ENCODE results near the gene PHF12. TPM values are rescaled to one million over a fixed set of nuclear protein-coding genes. Genes with fewer than 3 reads are reported as not detected.

Gene PHF12
- total RNA-seq, 4 donors from 2014 or later, result 27.8 to 44.5 (median 36.7) TPM

DNA sequence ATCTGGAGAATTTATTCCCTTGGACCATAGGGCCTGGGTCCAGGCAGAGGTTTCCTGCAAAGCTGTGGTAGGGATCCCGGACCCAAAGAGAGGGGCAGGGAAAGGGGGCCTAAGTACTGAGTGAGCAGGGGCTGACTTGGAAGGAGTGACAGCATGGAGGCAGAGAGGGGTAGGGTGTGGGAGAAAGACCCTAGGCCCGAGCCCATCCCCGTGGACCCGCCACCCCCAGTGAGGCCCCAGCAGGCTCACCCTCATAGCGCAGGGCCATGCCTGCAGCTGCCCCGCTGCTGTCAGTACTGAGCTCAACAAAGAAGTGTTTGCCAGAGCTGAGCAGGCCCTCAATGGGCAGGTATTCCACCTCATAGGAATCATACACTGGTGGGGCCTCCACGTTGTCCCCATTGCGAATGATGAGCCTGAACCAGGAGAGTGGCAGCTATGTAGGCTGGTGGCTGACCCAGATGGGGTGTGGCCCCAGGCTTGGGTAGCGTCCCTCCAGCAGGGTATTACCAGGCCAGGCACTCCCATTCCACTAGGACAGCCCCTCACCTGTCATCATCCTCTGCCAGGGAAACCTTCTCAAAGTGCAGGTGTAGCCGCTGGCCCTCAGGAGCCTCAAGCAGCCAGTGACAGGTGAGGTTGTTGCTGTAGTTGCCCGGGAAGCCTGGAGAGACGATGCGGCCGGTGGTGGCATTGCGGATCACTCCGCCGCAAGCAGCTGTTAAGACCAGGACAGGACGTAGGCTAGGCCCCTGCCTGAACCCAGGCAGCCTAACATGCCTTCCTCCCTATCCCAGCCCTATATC is 9.1 kb upstream of the PHF12 start:
- Histone ChIP-seq H3K27ac (replicated peaks in 1 of 4) (no peak overlapping the region), H3K4me1 (peaks cover 0 to 1% (median 0%) of the 10 kb centered on the region in 4 donors), H3K27me3 (peaks cover 0 to 12% (median 0%) of the 10 kb centered on the region in 4 donors), H3K9me3 (no peaks in the 10 kb centered on the region), H3K4me3 (no peak overlapping the region), H3K36me3 (peaks cover 0 to 6% (median 0%) of the 10 kb centered on the region in 4 donors)
- no peak for TF ChIP-seq POLR2AphosphoS5 (IDR thresholded peaks at IDR 0.05)
- no peak for TF ChIP-seq POLR2A (IDR thresholded peaks at IDR 0.05; ENCODE audit: low read depth)
- TF ChIP-seq EP300 (IDR thresholded peaks at IDR 0.05), result no peak
- TF ChIP-seq, protein P1, sequence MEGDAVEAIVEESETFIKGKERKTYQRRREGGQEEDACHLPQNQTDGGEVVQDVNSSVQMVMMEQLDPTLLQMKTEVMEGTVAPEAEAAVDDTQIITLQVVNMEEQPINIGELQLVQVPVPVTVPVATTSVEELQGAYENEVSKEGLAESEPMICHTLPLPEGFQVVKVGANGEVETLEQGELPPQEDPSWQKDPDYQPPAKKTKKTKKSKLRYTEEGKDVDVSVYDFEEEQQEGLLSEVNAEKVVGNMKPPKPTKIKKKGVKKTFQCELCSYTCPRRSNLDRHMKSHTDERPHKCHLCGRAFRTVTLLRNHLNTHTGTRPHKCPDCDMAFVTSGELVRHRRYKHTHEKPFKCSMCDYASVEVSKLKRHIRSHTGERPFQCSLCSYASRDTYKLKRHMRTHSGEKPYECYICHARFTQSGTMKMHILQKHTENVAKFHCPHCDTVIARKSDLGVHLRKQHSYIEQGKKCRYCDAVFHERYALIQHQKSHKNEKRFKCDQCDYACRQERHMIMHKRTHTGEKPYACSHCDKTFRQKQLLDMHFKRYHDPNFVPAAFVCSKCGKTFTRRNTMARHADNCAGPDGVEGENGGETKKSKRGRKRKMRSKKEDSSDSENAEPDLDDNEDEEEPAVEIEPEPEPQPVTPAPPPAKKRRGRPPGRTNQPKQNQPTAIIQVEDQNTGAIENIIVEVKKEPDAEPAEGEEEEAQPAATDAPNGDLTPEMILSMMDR (IDR thresholded peaks at IDR 0.05), result no peak
- intact Hi-C loops (cut with DNase I), result no loop called here
- no peak for DNase-seq (ENCODE audit: extremely low spot score)
- 97% methylated on average over 5 of the region's 18 CpGs for WGBS

DNA sequence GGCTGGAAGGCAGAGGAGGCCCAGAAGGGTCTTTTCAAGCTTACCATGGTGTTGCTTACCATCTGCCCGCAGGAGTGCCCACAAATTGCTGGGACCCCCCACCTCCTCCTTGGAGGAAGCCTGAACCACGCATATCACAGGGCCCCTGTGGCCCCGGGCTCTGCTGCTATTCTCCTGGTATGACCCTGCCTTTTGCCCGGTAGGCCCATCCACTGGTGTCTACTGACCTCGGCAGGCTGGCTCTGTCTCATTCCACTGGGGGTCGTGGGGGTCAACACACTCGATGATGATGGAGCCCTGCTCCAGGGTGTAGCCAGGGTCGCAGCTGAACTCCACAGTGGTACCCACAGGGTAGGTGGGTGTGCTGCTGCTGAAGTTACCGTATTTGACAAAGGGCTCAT is 8.2 kb upstream of the PHF12 start:
- H3K4me1 ChIP-seq, result no peaks in the 10 kb centered on the region
- no peak overlapping the region for H3K4me3 ChIP-seq
- H3K27ac ChIP-seq (replicated peaks in 1 of 4), result no peak overlapping the region
- peaks cover 0 to 6% (median 0%) of the 10 kb centered on the region in 4 donors for H3K36me3 ChIP-seq
- no peaks in the 10 kb centered on the region for H3K9me3 ChIP-seq
- WGBS, result 94% methylated on average over 6 of the region's 9 CpGs
- intact Hi-C loops (cut with DNase I), result no loop called here
- no peak for DNase-seq (ENCODE audit: extremely low spot score)
- peaks cover 0 to 8% (median 0%) of the 10 kb centered on the region in 4 donors for H3K27me3 ChIP-seq
- TF ChIP-seq POLR2AphosphoS5 (IDR thresholded peaks at IDR 0.05), result no peak
- no peak for TF ChIP-seq POLR2A (IDR thresholded peaks at IDR 0.05; ENCODE audit: low read depth)
- TF ChIP-seq, protein P1 (IDR thresholded peaks at IDR 0.05), result no peak
- TF ChIP-seq EP300 (IDR thresholded peaks at IDR 0.05), result no peak

GRCh38 chr17:28958820-28959455 is 7.6 kb upstream of the PHF12 start:
- intact Hi-C loops (cut with DNase I), result no loop called here
- 90% methylated on average over 17 of the region's 18 CpGs for WGBS
- H3K9me3 ChIP-seq, result no peaks in the 10 kb centered on the region
- no peaks in the 10 kb centered on the region for H3K4me1 ChIP-seq
- peaks cover 0 to 6% (median 0%) of the 10 kb centered on the region in 4 donors for H3K36me3 ChIP-seq
- H3K27me3 ChIP-seq, result peaks cover 0 to 3% (median 0%) of the 10 kb centered on the region in 4 donors
- no peak overlapping the region for H3K27ac ChIP-seq (replicated peaks in 1 of 4)
- no peak overlapping the region for H3K4me3 ChIP-seq
- DNase-seq (ENCODE audit: extremely low spot score), result no peak
- TF ChIP-seq EP300 (IDR thresholded peaks at IDR 0.05), result no peak
- no peak for TF ChIP-seq POLR2A (IDR thresholded peaks at IDR 0.05; ENCODE audit: low read depth)

GRCh38 chr17:28957992-28958355 is 6.7 kb upstream of the PHF12 start:
- intact Hi-C loops (cut with DNase I), result no loop called here
- Histone ChIP-seq H3K4me3 (no peak overlapping the region), H3K9me3 (no peaks in the 10 kb centered on the region), H3K27ac (replicated peaks in 1 of 4) (no peak overlapping the region), H3K4me1 (peaks cover 2 to 7% (median 7%) of the 10 kb centered on the region in 4 donors), H3K27me3 (no peaks in the 10 kb centered on the region), H3K36me3 (peaks cover 0 to 6% (median 0%) of the 10 kb centered on the region in 4 donors)
- TF ChIP-seq POLR2A (IDR thresholded peaks at IDR 0.05; ENCODE audit: low read depth) (no peak), EP300 (IDR thresholded peaks at IDR 0.05) (no peak), POLR2AphosphoS5 (IDR thresholded peaks at IDR 0.05) (no peak)
- TF ChIP-seq, protein P1 (IDR thresholded peaks at IDR 0.05), result no peak
- DNase-seq (ENCODE audit: extremely low spot score), result no peak
- WGBS, result 100% methylated on average over 1 of the region's 7 CpGs

- Histone ChIP-seq H3K27me3 (no peaks in the 10 kb centered on the region), H3K4me3 (no peak overlapping the region), H3K36me3 (peaks cover 0 to 6% (median 0%) of the 10 kb centered on the region in 4 donors), H3K9me3 (no peaks in the 10 kb centered on the region), H3K4me1 (peaks cover 6 to 13% (median 12%) of the 10 kb centered on the region in 4 donors), H3K27ac (replicated peaks in 1 of 4) (no peak overlapping the region)
- TF ChIP-seq POLR2A (IDR thresholded peaks at IDR 0.05; ENCODE audit: low read depth), result no peak
- TF ChIP-seq, protein P1 (IDR thresholded peaks at IDR 0.05), result no peak
- TF ChIP-seq POLR2AphosphoS5 (IDR thresholded peaks at IDR 0.05), result no peak
- TF ChIP-seq EP300 (IDR thresholded peaks at IDR 0.05), result no peak
- intact Hi-C loops (cut with DNase I), result no loop called here
- no peak for DNase-seq (ENCODE audit: extremely low spot score)
- 86% methylated on average over 9 of the region's 13 CpGs for WGBS
Measured at GRCh38 chr17:28957277-28957991, 6.1 kb upstream of the PHF12 start.
